ENCODE data around the gene TRIM9. TPM values are rescaled to one million over a fixed set of nuclear protein-coding genes. Genes with fewer than 3 reads are reported as not detected.

The TRIM9 gene
- total RNA-seq, 1 donor from 2014 or later: 2.3 TPM

GRCh38 chr14:51006324-51006723 is 88.6 kb downstream of the TRIM9 start:
- Mint-ChIP-seq H3K4me3 (ENCODE audit: unreplicated experiment) (no peak overlapping the region), H3K27me3 (ENCODE audit: unreplicated experiment) (no peaks in the 10 kb centered on the region), H3K27ac (ENCODE audit: unreplicated experiment) (no peak overlapping the region), H3K36me3 (ENCODE audit: low read depth, unreplicated experiment) (no peaks in the 10 kb centered on the region), H3K4me1 (ENCODE audit: unreplicated experiment) (no peaks in the 10 kb centered on the region), H3K9me3 (ENCODE audit: unreplicated experiment) (no peaks in the 10 kb centered on the region)
- no peak for DNase-seq (ENCODE audit: low spot score)
- no peak for TF ChIP-seq CTCF (IDR thresholded peaks at IDR 0.05; ENCODE audit: unreplicated experiment)

GRCh38 chr14:51004801-51005526 is 89.9 kb downstream of the TRIM9 start:
- no peak for TF ChIP-seq CTCF (IDR thresholded peaks at IDR 0.05; ENCODE audit: unreplicated experiment)

GRCh38 chr14:51004352-51004800 is 90.5 kb downstream of the TRIM9 start:
- Mint-ChIP-seq H3K4me3 (ENCODE audit: unreplicated experiment) (no peak overlapping the region), H3K27ac (ENCODE audit: unreplicated experiment) (no peak overlapping the region), H3K27me3 (ENCODE audit: unreplicated experiment) (no peaks in the 10 kb centered on the region), H3K9me3 (ENCODE audit: unreplicated experiment) (no peaks in the 10 kb centered on the region), H3K36me3 (ENCODE audit: low read depth, unreplicated experiment) (no peaks in the 10 kb centered on the region), H3K4me1 (ENCODE audit: unreplicated experiment) (no peaks in the 10 kb centered on the region)
- no peak for TF ChIP-seq CTCF (IDR thresholded peaks at IDR 0.05; ENCODE audit: unreplicated experiment)
- no peak for DNase-seq (ENCODE audit: low spot score)

More at GRCh38 chr14:51004801-51005526, 89.9 kb downstream of the TRIM9 start:
- DNase-seq (ENCODE audit: low spot score): no peak
- Mint-ChIP-seq H3K4me1 (ENCODE audit: unreplicated experiment) (no peaks in the 10 kb centered on the region), H3K9me3 (ENCODE audit: unreplicated experiment) (no peaks in the 10 kb centered on the region), H3K36me3 (ENCODE audit: low read depth, unreplicated experiment) (no peaks in the 10 kb centered on the region), H3K27me3 (ENCODE audit: unreplicated experiment) (no peaks in the 10 kb centered on the region), H3K4me3 (ENCODE audit: unreplicated experiment) (no peak overlapping the region), H3K27ac (ENCODE audit: unreplicated experiment) (no peak overlapping the region)

GRCh38 chr14:51002406-51002999 is 92.4 kb downstream of the TRIM9 start:
- Mint-ChIP-seq H3K4me1 (ENCODE audit: unreplicated experiment) (no peaks in the 10 kb centered on the region), H3K9me3 (ENCODE audit: unreplicated experiment) (no peaks in the 10 kb centered on the region), H3K27me3 (ENCODE audit: unreplicated experiment) (no peaks in the 10 kb centered on the region), H3K27ac (ENCODE audit: unreplicated experiment) (no peak overlapping the region), H3K4me3 (ENCODE audit: unreplicated experiment) (no peak overlapping the region), H3K36me3 (ENCODE audit: low read depth, unreplicated experiment) (no peaks in the 10 kb centered on the region)
- TF ChIP-seq CTCF (IDR thresholded peaks at IDR 0.05; ENCODE audit: unreplicated experiment): no peak
- DNase-seq (ENCODE audit: low spot score): no peak

GRCh38 chr14:51000566-51000965 is 94.3 kb downstream of the TRIM9 start:
- no peak overlapping the region for H3K4me3 Mint-ChIP-seq (ENCODE audit: unreplicated experiment)
- no peaks in the 10 kb centered on the region for H3K4me1 Mint-ChIP-seq (ENCODE audit: unreplicated experiment)
- no peak overlapping the region for H3K27ac Mint-ChIP-seq (ENCODE audit: unreplicated experiment)
- no peaks in the 10 kb centered on the region for H3K9me3 Mint-ChIP-seq (ENCODE audit: unreplicated experiment)
- DNase-seq (ENCODE audit: low spot score): no peak
- no peaks in the 10 kb centered on the region for H3K36me3 Mint-ChIP-seq (ENCODE audit: low read depth, unreplicated experiment)
- no peak for TF ChIP-seq CTCF (IDR thresholded peaks at IDR 0.05; ENCODE audit: unreplicated experiment)
- H3K27me3 Mint-ChIP-seq (ENCODE audit: unreplicated experiment): no peaks in the 10 kb centered on the region
